ENCODE results near the gene DNAJB4.
"Not testable (repeated sequence)": the region's sequence is repeated elsewhere in the genome, so short reads cannot be mapped to it uniquely, and the experiment has no call there.

DNAJB4 gene

GRCh38 chr1:78053498-78053897 lies 48.8 kb downstream of the DNAJB4 start:
- DNase-seq: no peak
- intact Hi-C loops (cut with DNase I): no loop called here

GRCh38 chr1:78054559-78054958 lies 49.8 kb downstream of the DNAJB4 start:
- intact Hi-C loops (cut with DNase I): no loop called here

GRCh38 chr1:78054972-78055371 lies 50.2 kb downstream of the DNAJB4 start:
- no peak for DNase-seq
- intact Hi-C loops (cut with DNase I): no loop called here

More at GRCh38 chr1:78054559-78054958, 49.8 kb downstream of the DNAJB4 start:
- peak in 1 of 42 donors; percentile 29 for DNase-seq

GRCh38 chr1:78055565-78056132 lies 50.9 kb downstream of the DNAJB4 start:
- intact Hi-C loops (cut with DNase I): no loop called here
- DNase-seq: no peak

GRCh38 chr1:78058670-78059069 lies 53.9 kb downstream of the DNAJB4 start:
- intact Hi-C loops (cut with DNase I): no loop called here
- no peak for DNase-seq

- no peak for DNase-seq
- intact Hi-C loops (cut with DNase I): no loop called here
Observed at GRCh38 chr1:78060857-78061563, 56.3 kb downstream of the DNAJB4 start.

- intact Hi-C loops (cut with DNase I): no loop called here
- no peak for DNase-seq
Observed at GRCh38 chr1:78061825-78062523, 57.2 kb downstream of the DNAJB4 start.

GRCh38 chr1:78064886-78065285 lies 60.1 kb downstream of the DNAJB4 start:
- intact Hi-C loops (cut with DNase I); DNase-seq: not testable (repeated sequence)
